H1 (cell line): ENCODE data around the gene PRAMEF4. TPM values are rescaled to one million over a fixed set of nuclear protein-coding genes. Genes with fewer than 3 reads are reported as not detected.
"Not testable (repeated sequence)": the region's sequence is repeated elsewhere in the genome, so short reads cannot be mapped to it uniquely, and the experiment has no call there.

Experiments used
- CTCF ChIA-PET: fragments of 300-600 bp; sonication (Branson Sonifier 250); formaldehyde crosslinking; loops from one replicate; lab custom pipeline; 2021; ENCODE audit not compliant: partially characterized antibody; lab: Charles Lee
- POLR2A ChIA-PET: fragments of 300-600 bp; sonication (Branson Sonifier 250); formaldehyde crosslinking; loops from one replicate; lab custom pipeline; 2021; ENCODE audit warnings: inconsistent platforms; ENCODE audit not compliant: partially characterized antibody; lab: Charles Lee
- DNase-seq, 2 experiments: peaks; one replicate each; pipeline versions ENCODE4 v3.0.0 to v3.0.0-alpha.2; 2010 to 2022; ENCODE audit warnings: low spot score in 2 of 2, low read depth in 1 of 2, mixed read lengths in 1 of 2
- FAIRE-seq: peaks from 2 replicates; lab custom pipeline; 2011; peaks lifted over from hg19 to GRCh38; lab: Jason Lieb, UNC
- H2AFZ ChIP-seq: 2 replicates; pipeline ENCODE4 v1.8.1; 2012; ENCODE audit warnings: low read length, inconsistent platforms
- H2AK5ac ChIP-seq: 2 replicates; pipeline ENCODE4 v1.6.1; 2013; ENCODE audit warnings: low read depth, low read length
- H2BK120ac ChIP-seq: replicated peaks from 2 replicates; pipeline ENCODE3; 2013; ENCODE audit warnings: low read depth, low read length, inconsistent platforms
- H2BK12ac ChIP-seq: 2 replicates; pipeline ENCODE4 v1.6.1; 2013; ENCODE audit warnings: low read depth, low read length
- H2BK15ac ChIP-seq: 2 replicates; pipeline ENCODE4 v1.6.1; 2013; ENCODE audit warnings: low read length
- H2BK20ac ChIP-seq: 2 replicates; pipeline ENCODE4 v1.6.1; 2013; ENCODE audit warnings: low read length
- H2BK5ac ChIP-seq: 2 replicates; pipeline ENCODE4 v1.6.1; 2013; ENCODE audit warnings: low read depth, low read length
- H3K14ac ChIP-seq: 2 replicates; pipeline ENCODE4 v1.6.1; 2013; ENCODE audit warnings: inconsistent platforms; ENCODE audit not compliant: insufficient read length
- H3K18ac ChIP-seq: 2 replicates; pipeline ENCODE4 v1.6.1; 2013; ENCODE audit warnings: low read length; ENCODE audit errors: extremely low read depth
- H3K23ac ChIP-seq: 2 replicates; pipeline ENCODE4 v1.6.1; 2013; ENCODE audit warnings: inconsistent platforms; ENCODE audit not compliant: insufficient read length
- H3K23me2 ChIP-seq: 2 replicates; pipeline ENCODE4 v1.6.1; 2013; ENCODE audit warnings: low read depth, low read length
- H3K27ac ChIP-seq: 2 replicates; pipeline ENCODE4 v1.6.1; 2011; ENCODE audit warnings: low read depth, low read length, inconsistent platforms
- H3K27me3 ChIP-seq, 4 experiments: replicated peaks in 1 of 4; 1 replicate in 1 of 4; 2 replicates in 3 of 4; pipeline versions ENCODE4 v1.6.1 to v1.8.1; 2011 to 2013; ENCODE audit warnings: low read length in 3 of 4, mild to moderate bottlenecking in 3 of 4, inconsistent platforms in 2 of 4, mixed read lengths in 2 of 4, moderate library complexity in 1 of 4; ENCODE audit not compliant: control insufficient read depth in 3 of 4, insufficient read depth in 3 of 4; ENCODE audit errors: extremely low read depth in 1 of 4
- H3K36me3 ChIP-seq, 4 experiments: 2 replicates each; pipeline versions ENCODE4 v1.6.1 to v1.8.1; 2011 to 2013; ENCODE audit warnings: mild to moderate bottlenecking in 4 of 4, low read length in 3 of 4, moderate library complexity in 2 of 4, control low read depth in 1 of 4, inconsistent platforms in 1 of 4; ENCODE audit not compliant: insufficient read depth in 4 of 4, control insufficient read depth in 2 of 4
- H3K4ac ChIP-seq: replicated peaks from 2 replicates; pipeline ENCODE3; 2013; ENCODE audit warnings: low read length, low read depth, mixed read lengths, inconsistent platforms; ENCODE audit not compliant: insufficient read length
- H3K4me1 ChIP-seq, 4 experiments: replicated peaks in 1 of 4; 1 replicate in 1 of 4; 2 replicates in 3 of 4; pipeline versions ENCODE4 v1.6.1 to v1.8.1; 2011 to 2013; ENCODE audit warnings: low read length in 3 of 4, inconsistent platforms in 2 of 4, mixed read lengths in 1 of 4; ENCODE audit not compliant: insufficient read depth in 4 of 4, control insufficient read depth in 3 of 4
- H3K4me2 ChIP-seq, 2 experiments: 2 replicates each; pipeline versions ENCODE4 v1.6.1 to v1.8.1; 2011 to 2013; ENCODE audit warnings: low read depth in 2 of 2, low read length in 2 of 2, control low read depth in 1 of 2, inconsistent platforms in 1 of 2, mild to moderate bottlenecking in 1 of 2; ENCODE audit not compliant: insufficient read depth in 1 of 2
- H3K4me3 ChIP-seq, 4 experiments: fragments of 200-600, 300-600 bp in 1 of 4; sonication (generic), shearing (Covaris generic), sonication (Bioruptor Twin) in 1 of 4; 2 replicates each; pipeline versions ENCODE4 v1.5.1 to v1.8.1; 2011 to 2016; ENCODE audit warnings: low read length in 4 of 4, low read depth in 3 of 4, control low read depth in 2 of 4, inconsistent platforms in 2 of 4, mild to moderate bottlenecking in 2 of 4, mixed read lengths in 1 of 4, moderate library complexity in 1 of 4; ENCODE audit not compliant: insufficient read depth in 2 of 4; ENCODE audit errors: extremely low read depth in 1 of 4
- H3K56ac ChIP-seq: replicated peaks from 2 replicates; pipeline ENCODE3; 2013; ENCODE audit warnings: low read depth, mild to moderate bottlenecking, mixed read lengths, low read length, inconsistent platforms; ENCODE audit not compliant: insufficient read length
- H3K79me1 ChIP-seq: 2 replicates; pipeline ENCODE4 v1.6.1; 2013; ENCODE audit warnings: low read depth, low read length, control low read depth
- H3K79me2 ChIP-seq, 2 experiments: 2 replicates each; pipeline versions ENCODE4 v1.6.1 to v1.8.1; 2012 to 2013; ENCODE audit warnings: low read length in 2 of 2, mild to moderate bottlenecking in 2 of 2, inconsistent platforms in 1 of 2; ENCODE audit not compliant: insufficient read depth in 2 of 2, control insufficient read depth in 1 of 2
- H3K9ac ChIP-seq, 4 experiments: replicated peaks in 1 of 4; 1 replicate in 1 of 4; 2 replicates in 3 of 4; pipeline versions ENCODE4 v1.6.1 to v1.8.1; 2011 to 2013; ENCODE audit warnings: low read depth in 3 of 4, low read length in 3 of 4, control low read depth in 2 of 4, mild to moderate bottlenecking in 2 of 4, moderate library complexity in 2 of 4, inconsistent platforms in 1 of 4; ENCODE audit errors: extremely low read depth in 1 of 4
- H3K9me3 ChIP-seq, 2 experiments: 2 replicates each; pipeline versions ENCODE4 v1.6.1 to v1.8.1; 2012 to 2013; ENCODE audit warnings: mild to moderate bottlenecking in 2 of 2, moderate library complexity in 2 of 2, control low read depth in 1 of 2, inconsistent platforms in 1 of 2, low read depth in 1 of 2, low read length in 1 of 2, mixed read lengths in 1 of 2; ENCODE audit not compliant: insufficient read depth in 2 of 2
- H4K20me1 ChIP-seq, 2 experiments: replicated peaks in 1 of 2; 2 replicates each; pipeline versions ENCODE3 to v1.8.1; 2011 to 2013; ENCODE audit warnings: inconsistent platforms in 2 of 2, low read length in 2 of 2, mild to moderate bottlenecking in 1 of 2; ENCODE audit not compliant: insufficient read depth in 2 of 2, control insufficient read depth in 1 of 2
- H4K5ac ChIP-seq: 2 replicates; pipeline ENCODE4 v1.6.1; 2013; ENCODE audit warnings: low read length, low read depth, mixed read lengths, inconsistent platforms; ENCODE audit not compliant: insufficient read length
- H4K8ac ChIP-seq: 2 replicates; pipeline ENCODE4 v1.8.0; 2013; ENCODE audit warnings: mild to moderate bottlenecking, moderate library complexity, low read length, inconsistent platforms; ENCODE audit not compliant: insufficient read depth; ENCODE audit errors: extremely low read depth
- H4K91ac ChIP-seq: replicated peaks from 2 replicates; pipeline ENCODE3; 2013; ENCODE audit warnings: low read length, mixed read lengths, inconsistent platforms; ENCODE audit not compliant: insufficient read length
- WGBS, 2 experiments: shearing (Covaris generic) in 1 of 2; methylation state at CpG; one replicate each; pipeline versions ENCODE4 v1.1.6 to v1.1.7; 2013 to 2015; ENCODE audit warnings: low lambda C conversion rate in 2 of 2, mixed read lengths in 2 of 2, inconsistent platforms in 1 of 2, low coverage in 1 of 2, missing lambda C conversion rate in 1 of 2; ENCODE audit not compliant: insufficient replicate concordance in 2 of 2, insufficient coverage in 1 of 2, insufficient read length in 1 of 2; ENCODE audit errors: extremely low coverage in 1 of 2, missing lambda C conversion rate in 1 of 2; 5-methylcytosine and 5-hydroxymethylcytosine counted together
- polyA plus RNA-seq, 7 experiments: library from polyadenylated mRNA; depleted of rRNA in 3 of 7; stranded (reverse) in 5 of 7; unstranded in 2 of 7; fragments of >200 nt in 5 of 7; fragments of 200-250 nt in 2 of 7; gene quantifications; 1 replicate in 5 of 7; 2 replicates in 1 of 7; 4 replicates in 1 of 7; pipeline versions ENCODE4 v1.2.1 to v1.2.3, GENCODE V29; 2011 to 2013; ENCODE audit warnings: missing spikeins in 2 of 7, mixed read lengths in 2 of 7
- total RNA-seq: library from RNA; stranded (reverse); fragmentation: NEBNext Ultra II Directional; extraction: Animal tissue kit (Norgen Biotek cat#: 25700); gene quantifications from 2 replicates; pipeline ENCODE4 v1.2.1, GENCODE V29; 2021

The PRAMEF4 gene
- total and polyA plus RNA-seq, 2 of the 8 experiments (the other 6 are each of a cell fraction or from before 2014, with no cell fraction given) = not detected

DNA sequence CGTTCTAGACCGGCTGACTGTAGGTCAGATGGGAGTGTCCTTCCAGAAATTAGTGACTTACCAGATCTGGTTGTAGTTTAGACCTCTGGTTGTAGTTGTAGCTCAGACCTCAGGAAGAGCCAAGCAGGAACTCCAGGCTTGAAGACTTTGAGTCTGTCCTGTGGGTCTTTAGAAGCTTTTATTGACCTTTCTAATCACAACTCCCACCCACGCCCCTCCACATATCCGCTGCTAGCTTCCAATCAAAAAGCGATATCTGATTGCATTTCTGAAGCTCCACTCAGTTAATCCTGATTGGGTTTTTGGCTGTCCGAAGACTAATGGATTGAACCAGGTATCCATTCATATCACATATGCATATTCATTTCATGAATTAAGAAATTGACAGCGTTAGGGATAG lies 37.4 kb downstream of the PRAMEF4 start, which contains the start of gene HNRNPCL1:
TSS of gene HNRNPCL1 (minus strand) at position 101 of the 400 bp plus-strand sequence. CDS start 431 bp downstream, outside the sequence.
- H3K23ac ChIP-seq, H4K91ac ChIP-seq, H3K36me3 ChIP-seq, H3K27me3 ChIP-seq, H3K4me3 ChIP-seq, H3K79me1 ChIP-seq, H4K8ac ChIP-seq, H2BK12ac ChIP-seq, H2BK20ac ChIP-seq, H2AK5ac ChIP-seq, H2AFZ ChIP-seq, H3K79me2 ChIP-seq, H4K20me1 ChIP-seq, FAIRE-seq, H2BK5ac ChIP-seq, H3K14ac ChIP-seq, H3K18ac ChIP-seq, H3K9ac ChIP-seq, H4K5ac ChIP-seq, H2BK120ac ChIP-seq, H2BK15ac ChIP-seq, DNase-seq, H3K56ac ChIP-seq, CTCF ChIA-PET, H3K4me2 ChIP-seq, H3K27ac ChIP-seq, H3K4ac ChIP-seq, H3K4me1 ChIP-seq, H3K23me2 ChIP-seq, POLR2A ChIA-PET: not testable (repeated sequence)
- peaks cover 16 to 52% of the 10 kb centered on the region in 2 experiments for H3K9me3 ChIP-seq
- WGBS, 2 experiments = 68% methylated on average over 7 of the region's 7 CpGs; no CpG with 5 or more reads in 1 of the 2 experiments

DNA sequence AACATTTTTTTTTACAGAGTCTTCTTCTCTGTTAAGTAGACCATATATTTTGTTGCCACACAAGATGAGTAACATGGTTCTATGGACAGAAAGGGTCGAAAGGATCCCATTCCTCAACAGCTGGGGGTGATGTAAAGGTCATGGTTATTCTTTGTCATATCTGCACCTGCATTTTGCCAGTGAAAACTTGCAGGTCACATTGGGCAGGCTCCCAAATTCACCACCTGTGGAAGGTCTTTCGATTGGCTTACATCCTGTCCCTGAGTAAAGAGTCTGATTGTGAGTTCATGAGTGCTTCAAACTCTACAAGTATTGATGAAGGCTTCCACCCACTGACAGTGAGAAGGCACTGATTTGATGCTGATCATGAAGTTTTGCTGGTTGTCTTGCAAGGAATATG lies 52.8 kb downstream of the PRAMEF4 start:
- POLR2A ChIA-PET = not testable (repeated sequence)

More for the DNA sequence above, 52.8 kb downstream of the PRAMEF4 start:
- CTCF ChIA-PET, H3K23me2 ChIP-seq, H2BK120ac ChIP-seq, H4K5ac ChIP-seq, H3K9ac ChIP-seq, FAIRE-seq, H4K91ac ChIP-seq, H4K20me1 ChIP-seq, H3K79me1 ChIP-seq, DNase-seq, H3K4me1 ChIP-seq, H3K56ac ChIP-seq, H3K27ac ChIP-seq, H3K4me3 ChIP-seq, H2AK5ac ChIP-seq, H3K4ac ChIP-seq, H3K27me3 ChIP-seq, H2AFZ ChIP-seq, H3K36me3 ChIP-seq, H3K23ac ChIP-seq, H3K79me2 ChIP-seq, H4K8ac ChIP-seq, H3K4me2 ChIP-seq, H2BK5ac ChIP-seq, H2BK20ac ChIP-seq, H3K18ac ChIP-seq, H2BK15ac ChIP-seq, H3K14ac ChIP-seq, H2BK12ac ChIP-seq: not testable (repeated sequence)
- H3K9me3 ChIP-seq = peaks cover 4 to 26% of the 10 kb centered on the region in 2 experiments; a peak in 2 of 4 replicates
- WGBS, 2 experiments = 55% methylated on average over 2 of the region's 2 CpGs; no CpG with 5 or more reads in 1 of the 2 experiments
